HG03196 (cell line): ENCODE data around the gene SLC1A7.

ENCODE experiments used
- ATAC-seq: cut with Tn5 transposase; IDR thresholded peaks from one replicate; pipeline ENCODE4 v1.9.1; 2021; ENCODE audit not compliant: unreplicated experiment

SLC1A7 gene

DNA sequence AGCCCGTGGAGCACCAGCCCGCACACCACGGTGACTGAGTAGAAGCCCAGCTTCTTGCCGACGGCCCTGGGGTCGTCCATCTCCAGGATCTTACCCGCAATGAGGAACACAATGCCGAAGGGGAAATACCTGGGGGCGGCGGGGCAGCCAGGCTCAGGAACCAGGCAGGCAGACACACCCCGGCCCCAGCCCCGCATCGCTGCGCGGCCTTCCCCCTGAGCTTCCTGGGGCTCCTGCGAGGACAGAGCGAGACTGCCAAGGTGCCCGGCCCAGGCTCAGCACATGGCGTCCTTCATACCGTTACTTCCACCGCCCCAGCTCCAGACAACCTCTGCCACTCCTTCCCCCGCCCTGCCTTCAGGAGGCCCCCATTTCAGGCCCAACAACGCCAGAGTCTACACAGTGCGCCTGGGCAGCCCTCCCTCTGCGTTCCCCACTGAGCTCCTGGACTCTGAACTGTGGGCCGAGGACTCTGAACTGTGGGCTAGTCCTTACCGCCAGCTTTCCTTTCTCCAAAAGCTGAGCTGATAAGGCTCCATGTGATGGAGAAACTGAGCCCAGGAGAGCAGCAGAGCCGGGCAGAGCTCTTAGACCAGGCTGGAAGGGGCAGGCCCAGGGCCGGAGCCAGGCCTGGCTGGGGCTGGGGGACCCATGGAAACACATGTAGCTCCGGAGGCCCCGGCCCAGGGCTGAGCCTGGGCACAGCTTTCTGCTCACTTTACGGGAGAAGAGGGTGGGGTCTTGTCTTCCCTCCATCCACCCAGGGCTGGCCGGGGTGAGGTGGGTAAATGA, 49.6 kb downstream of the SLC1A7 start:
- ATAC-seq = no peak

- ATAC-seq = no peak
Measured at GRCh38 chr1:53091841-53092645, 50.4 kb downstream of the SLC1A7 start.

DNA sequence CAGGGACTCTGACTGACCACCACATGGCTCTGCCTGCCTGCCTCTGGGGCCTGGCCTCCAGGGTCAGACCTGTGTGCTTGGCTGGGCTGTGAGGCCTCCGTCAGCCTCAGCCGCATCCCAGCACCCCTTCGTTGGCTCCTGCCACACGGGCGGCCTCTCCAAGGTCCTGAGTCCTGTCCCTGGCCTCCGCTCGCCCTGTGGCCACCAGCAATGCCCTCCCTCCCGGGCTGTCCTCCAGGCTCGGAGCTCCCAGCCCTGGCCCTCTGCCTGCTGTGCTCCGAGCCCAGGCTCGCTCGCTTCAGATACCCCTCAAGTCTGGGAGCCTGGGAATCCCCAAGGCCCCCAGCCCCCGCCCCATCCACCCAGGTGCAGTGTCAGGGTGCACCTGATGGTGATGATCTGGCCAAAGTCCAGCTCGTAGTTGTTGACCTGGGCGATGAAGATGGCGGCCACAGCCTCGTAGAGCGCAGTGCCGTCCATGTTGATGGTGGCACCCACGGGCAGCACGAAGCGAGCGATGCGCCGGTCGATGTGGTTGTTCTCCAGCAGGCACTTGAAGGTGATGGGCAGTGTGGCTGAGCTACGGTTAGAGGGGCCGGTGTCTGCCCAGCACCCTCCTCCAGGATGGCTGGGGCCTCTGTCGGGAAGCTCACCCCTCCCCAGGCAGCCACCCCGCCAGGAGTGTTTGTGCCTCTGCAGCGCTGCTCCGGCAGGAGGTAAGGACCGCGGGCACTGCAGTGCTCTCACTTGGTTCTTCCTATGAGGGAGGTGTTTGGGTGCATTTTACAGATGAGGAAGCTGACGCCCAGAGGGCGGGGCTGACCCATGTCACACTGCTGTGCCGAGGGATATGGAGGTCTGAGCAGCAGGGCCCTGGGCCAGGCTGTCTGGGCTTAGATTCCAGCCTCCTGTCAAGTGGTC, 52.0 kb downstream of the SLC1A7 start:
- ATAC-seq = no peak

DNA sequence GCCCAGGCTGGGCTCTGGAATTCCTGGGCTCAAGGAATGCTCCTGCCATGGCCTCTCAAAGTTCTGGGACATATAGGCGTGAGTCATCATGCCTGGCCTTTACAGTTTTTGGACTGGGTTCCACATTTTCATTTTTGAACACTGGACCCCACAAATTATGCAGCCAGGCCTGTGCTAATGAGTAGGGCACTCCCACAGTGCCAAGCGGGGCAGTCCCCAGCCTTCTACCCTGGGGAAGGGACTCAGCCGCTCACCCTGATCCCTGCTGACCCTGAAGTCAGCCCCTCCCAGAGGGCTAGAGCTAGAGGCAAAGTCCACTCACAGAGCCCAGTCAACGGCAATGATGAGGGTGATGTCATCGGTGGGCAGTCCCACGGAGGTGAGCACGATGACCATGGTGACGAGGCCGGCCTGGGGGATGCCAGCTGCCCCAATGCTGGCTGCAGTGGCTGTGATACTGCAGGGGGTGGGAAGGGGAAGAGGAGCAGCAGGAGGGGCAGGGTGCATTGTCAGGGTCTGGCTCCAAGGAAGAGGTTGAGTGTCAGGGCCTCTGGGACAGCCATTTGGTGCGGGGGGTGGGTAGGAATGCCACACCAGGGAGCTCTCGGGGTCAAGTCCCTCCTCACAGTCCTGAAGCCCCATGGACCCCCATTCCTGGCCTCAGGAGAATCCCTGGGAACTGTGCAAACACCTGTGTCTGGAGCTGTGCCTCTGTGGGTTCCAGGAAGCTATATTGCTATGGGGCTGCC, 52.8 kb downstream of the SLC1A7 start:
- no peak for ATAC-seq

GRCh38 chr1:53088616-53089300, 53.7 kb downstream of the SLC1A7 start:
- ATAC-seq = no peak

DNA sequence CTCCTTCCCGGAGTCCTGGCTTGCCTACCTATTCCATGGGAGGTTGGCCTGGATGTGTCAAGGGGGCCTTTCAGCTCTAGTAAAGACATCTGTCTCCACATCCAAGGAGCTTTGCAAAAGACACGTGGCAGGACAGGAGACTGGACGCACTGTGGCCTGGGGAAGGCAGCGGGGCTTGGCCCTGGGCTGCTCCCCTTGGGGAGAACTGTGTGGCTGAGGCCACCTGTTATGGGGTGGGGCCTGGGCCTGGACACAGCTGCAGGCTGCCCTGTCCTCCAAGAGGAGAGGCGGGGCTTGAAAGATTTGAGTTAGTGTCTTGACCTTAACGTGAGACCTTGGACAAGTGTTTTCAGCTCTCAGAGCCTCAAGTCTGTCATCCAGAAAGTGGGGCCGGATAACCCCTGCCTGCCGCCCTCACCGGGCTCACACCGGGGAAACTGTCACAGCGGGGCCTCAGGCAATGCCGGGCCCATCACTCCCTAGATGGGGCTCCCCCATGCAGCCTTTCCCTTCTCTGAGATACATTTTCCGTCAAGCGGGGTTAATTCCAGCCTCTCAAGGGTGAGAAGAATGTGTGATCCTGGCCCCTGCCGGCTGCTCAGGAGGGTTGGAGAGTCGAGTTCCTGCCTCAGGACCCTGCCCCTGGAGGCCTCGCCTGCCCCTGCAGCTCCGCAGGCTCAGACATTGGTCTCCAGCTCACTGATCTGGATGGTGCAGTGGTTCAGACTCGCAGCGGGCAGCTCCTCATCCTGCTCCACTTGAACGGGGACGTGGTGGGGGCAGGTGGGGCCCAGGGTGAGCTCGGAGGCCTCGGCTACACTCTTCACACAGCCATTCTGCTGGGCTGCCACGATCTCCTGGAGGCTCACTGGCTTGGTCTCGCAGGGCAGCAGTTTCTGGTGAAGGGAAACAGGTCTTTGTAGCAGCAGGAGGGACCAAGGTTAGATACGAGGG, 54.8 kb downstream of the SLC1A7 start:
- ATAC-seq = no peak

GRCh38 chr1:53086491-53087070, 55.9 kb downstream of the SLC1A7 start:
- no peak for ATAC-seq

DNA sequence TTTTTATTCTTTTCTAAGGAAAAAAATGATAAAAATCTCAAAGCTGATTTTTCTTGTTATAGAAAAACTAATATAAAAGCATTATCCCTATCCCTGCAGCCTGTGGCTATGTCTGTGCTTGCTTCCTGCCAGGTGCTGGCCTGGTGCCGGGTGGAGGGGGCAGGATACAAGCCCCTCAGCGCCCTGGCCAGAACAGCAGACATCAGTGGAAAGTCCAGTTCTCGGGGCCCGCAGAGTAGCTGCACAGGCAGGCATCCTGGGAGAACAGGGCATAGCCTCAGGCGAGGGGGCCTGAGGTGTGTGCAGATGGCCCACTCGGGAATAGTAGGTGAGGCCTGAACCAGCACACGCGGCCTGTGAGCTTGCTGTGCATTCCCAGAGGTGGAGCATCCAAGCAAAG, 57.0 kb downstream of the SLC1A7 start:
- ATAC-seq = no peak

DNA sequence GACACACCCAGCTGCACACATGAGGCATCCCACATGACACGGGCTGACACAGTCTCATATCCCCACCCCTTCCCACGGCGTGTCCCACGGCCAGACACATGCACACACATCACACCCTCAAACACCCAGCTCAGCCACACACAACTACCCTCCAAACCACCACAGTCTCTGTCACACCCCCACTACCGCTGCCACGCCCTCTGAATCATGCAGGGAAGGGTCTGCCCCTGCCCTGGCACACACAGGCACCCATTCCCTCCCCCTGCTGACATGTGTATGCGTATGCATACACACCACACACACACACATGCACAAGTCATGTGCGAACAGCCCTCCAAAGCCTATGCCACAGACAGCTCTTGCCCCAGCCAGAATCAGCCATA, 57.9 kb downstream of the SLC1A7 start:
- no peak for ATAC-seq

DNA sequence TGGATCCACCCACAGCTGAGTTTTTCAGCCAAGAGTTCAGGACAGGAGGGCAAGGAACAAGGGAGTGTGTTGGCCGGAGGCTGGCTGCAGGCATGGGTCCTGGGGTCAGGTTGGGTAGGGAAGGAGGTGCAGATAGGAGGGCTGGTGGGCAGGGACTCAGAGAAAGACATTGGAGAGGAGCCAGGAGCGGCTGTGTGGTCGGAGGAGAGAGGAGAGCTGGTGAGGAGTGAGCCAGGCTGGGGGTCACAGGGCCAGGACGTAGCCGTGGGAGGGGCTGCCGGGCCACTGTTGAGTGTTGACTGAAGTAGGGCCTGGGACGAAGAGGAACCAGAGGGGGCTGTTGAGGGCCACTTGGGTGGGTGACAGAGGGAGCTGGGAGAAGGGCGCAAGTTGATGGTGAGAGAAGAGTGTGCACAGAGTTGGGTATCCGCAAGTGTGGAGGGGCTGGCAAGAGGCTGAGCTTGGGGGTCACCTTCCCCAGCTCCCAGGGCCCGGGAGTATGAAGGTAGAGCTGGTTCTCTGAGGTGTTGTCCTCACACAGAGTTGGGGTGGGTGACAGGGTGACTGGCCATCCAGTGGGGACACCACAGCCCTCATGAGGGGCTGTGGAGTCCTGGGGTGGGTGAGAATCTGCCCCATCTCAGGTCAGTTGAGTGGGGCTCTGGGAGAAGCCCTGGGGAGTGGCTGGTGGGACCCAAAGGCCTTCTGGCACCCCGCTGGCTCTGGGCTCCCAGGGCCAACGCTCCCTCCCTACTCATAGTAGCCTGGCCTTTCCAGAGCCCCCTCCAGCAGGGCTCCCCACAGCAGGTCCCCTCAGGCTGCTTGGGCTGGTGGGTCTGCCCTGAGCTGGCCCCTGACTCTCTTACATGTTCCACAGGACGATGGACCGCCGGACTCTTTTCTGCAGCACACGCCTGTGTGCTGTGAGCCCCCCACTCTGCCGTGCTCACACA, 58.5 kb downstream of the SLC1A7 start:
- no peak for ATAC-seq

GRCh38 chr1:53082826-53083455, 59.5 kb downstream of the SLC1A7 start:
- ATAC-seq = no peak

GRCh38 chr1:53081384-53082066, 60.9 kb downstream of the SLC1A7 start:
- no peak for ATAC-seq

- ATAC-seq = no peak
Measured at GRCh38 chr1:53080769-53081168, 61.7 kb downstream of the SLC1A7 start.

- no peak for ATAC-seq
Measured at GRCh38 chr1:53080041-53080440, 62.4 kb downstream of the SLC1A7 start.

DNA sequence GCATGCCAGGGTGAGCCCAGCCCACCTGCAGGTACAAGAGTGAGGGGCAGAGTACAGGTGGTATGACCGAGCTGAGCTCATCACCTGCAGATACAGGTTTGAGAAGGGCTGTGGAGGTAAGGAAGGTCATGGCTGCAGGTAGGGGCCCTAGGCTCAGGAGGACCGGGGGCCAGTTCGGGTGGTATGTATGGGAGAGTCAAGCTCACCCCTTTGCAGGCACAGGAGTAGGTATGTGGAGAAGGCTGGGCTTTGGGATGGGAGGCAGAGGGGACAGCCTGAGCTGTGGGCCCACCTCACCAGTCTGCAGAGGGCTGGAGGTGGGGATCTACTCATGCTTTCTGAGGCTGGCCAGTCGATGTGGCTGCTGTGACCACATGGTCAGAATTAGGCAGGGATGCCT, 63.2 kb downstream of the SLC1A7 start:
- no peak for ATAC-seq

GRCh38 chr1:53078333-53079101, 63.9 kb downstream of the SLC1A7 start:
- ATAC-seq = no peak
